Measurements from ENCODE around the gene TNS3. TPM values are rescaled to one million over a fixed set of nuclear protein-coding genes. Genes with fewer than 3 reads are reported as not detected.

Gene TNS3
- total and polyA plus RNA-seq, 2 donors (not counting 3 experiments of a cell fraction or from before 2014, with no cell fraction given) = 10.4 to 45.1 TPM

DNA sequence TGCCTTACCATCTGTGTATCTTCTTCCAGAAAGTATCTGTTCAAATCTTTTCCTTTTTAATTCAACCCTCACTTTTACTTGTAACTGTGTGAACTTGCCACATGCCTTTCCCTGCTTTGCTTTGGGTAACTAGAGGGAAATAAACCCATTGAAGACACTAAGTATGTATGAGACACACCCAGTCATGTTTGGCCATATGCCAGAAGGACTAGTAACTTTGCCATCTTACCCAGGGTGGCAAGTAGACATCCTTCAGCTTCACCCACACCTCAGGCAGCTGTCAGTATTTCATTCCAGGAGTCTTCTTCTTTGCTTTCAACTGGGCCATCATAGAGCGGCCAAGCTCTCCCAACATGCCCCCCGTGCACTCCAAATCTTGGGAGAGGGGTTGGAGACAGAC, 323.1 kb downstream of the TNS3 start:
- CTCF ChIA-PET = interaction anchor here (1.3 to 1.9 kb wide), 3 partner anchors 11 to 1336 kb away, joined by 3 to 5 read pairs (median 5); no protein-coding TSS in a partner anchor
- no TSS peak for BruUV-seq (replicated peaks)
- POLR2A ChIA-PET = no interaction called here
- intact Hi-C loops (cut with micrococcal nuclease) (loop anchor here (10.0 kb wide), 1 partner anchor 904 kb away; no protein-coding TSS in a partner anchor), dilution Hi-C loops (cut with MboI; ENCODE audit: extremely low pct_ligation_motif_present, low sequenced_read_pairs) (no loop called here)
- peaks cover 7% of the 10 kb centered on the region for H3K4me1 ChIP-seq (ENCODE audit: control insufficient read depth, extremely low read depth, insufficient read depth, low read length)
- no peak overlapping the region for H3K4me2 ChIP-seq (ENCODE audit: insufficient read depth, low read length)
- H3K27me3 ChIP-seq (ENCODE audit: control insufficient read depth in 2 of 2, insufficient read depth in 2 of 2, low read length in 2 of 2) = peaks cover 0 to 6% of the 10 kb centered on the region in 2 experiments
- FAIRE-seq = no peak
- no peak for DNase-seq (ENCODE audit: low read depth, low spot score)
- TF ChIP-seq MAX (IDR thresholded peaks at IDR 0.05; ENCODE audit: insufficient read depth, insufficient read length) (no peak), JUN (IDR thresholded peaks at IDR 0.05; ENCODE audit: borderline replicate concordance, insufficient read depth, insufficient read length, low read depth) (no peak), MYC (IDR thresholded peaks at IDR 0.05; ENCODE audit: low read depth, low read length) (no peak), EZH2 (IDR thresholded peaks at IDR 0.05; ENCODE audit: borderline replicate concordance, low read depth, low read length, severe bottlenecking) (no peak), GATA2 (IDR thresholded peaks at IDR 0.05; ENCODE audit: insufficient read depth, insufficient read length, low read depth, low read length) (no peak), POLR2AphosphoS5 (IDR thresholded peaks at IDR 0.05; ENCODE audit: insufficient read depth, low read depth, low read length) (no peak), POLR2A (IDR thresholded peaks at IDR 0.05; ENCODE audit: low read depth, low read length) (no peak)
- H3K36me3 ChIP-seq (ENCODE audit: control insufficient read depth in 2 of 2, extremely low read depth in 1 of 2, insufficient read depth in 2 of 2, low read length in 2 of 2) = no peaks in the 10 kb centered on the region
- no peak overlapping the region for H3K9ac ChIP-seq (replicated peaks; ENCODE audit: extremely low read depth, insufficient read depth, low read length)
- no peak overlapping the region for H2AFZ ChIP-seq (ENCODE audit: low read depth, low read length)
- H3K9me1 ChIP-seq (replicated peaks; ENCODE audit: control insufficient read depth, extremely low read depth, insufficient read depth, low read length) = no peaks in the 10 kb centered on the region
- no peaks in the 10 kb centered on the region for H3K79me2 ChIP-seq (ENCODE audit: control insufficient read depth, insufficient read depth, low read length)
- H3K9me3 ChIP-seq (replicated peaks; ENCODE audit: control insufficient read depth, insufficient read depth, low read length) = no peaks in the 10 kb centered on the region
- no peak overlapping the region for H3K27ac ChIP-seq (ENCODE audit: insufficient read depth, low read depth, low read length)
- no peak overlapping the region for H3K4me3 ChIP-seq (replicated peaks in 1 of 3; ENCODE audit: insufficient read depth in 1 of 3, low read depth in 1 of 3, low read length in 3 of 3)
- no peaks in the 10 kb centered on the region for H4K20me1 ChIP-seq (replicated peaks; ENCODE audit: control insufficient read depth, extremely low read depth, insufficient read depth, low read length)

- CTCF ChIA-PET = interaction anchor here (1.1 to 3.2 kb wide), 3 partner anchors 10 to 1333 kb away, joined by 3 to 18 read pairs (median 5); no protein-coding TSS in a partner anchor
- dilution Hi-C loops (cut with MboI; ENCODE audit: extremely low pct_ligation_motif_present, low sequenced_read_pairs) = no loop called here
- TF ChIP-seq EZH2 (IDR thresholded peaks at IDR 0.05; ENCODE audit: borderline replicate concordance, low read depth, low read length, severe bottlenecking) = no peak
- TF ChIP-seq MYC (IDR thresholded peaks at IDR 0.05; ENCODE audit: low read depth, low read length) = no peak
- TF ChIP-seq POLR2A (IDR thresholded peaks at IDR 0.05; ENCODE audit: low read depth, low read length) = no peak
- TF ChIP-seq FOS (IDR thresholded peaks at IDR 0.05; ENCODE audit: borderline replicate concordance, insufficient read depth, low read length) = no peak
- no peak for TF ChIP-seq GATA2 (IDR thresholded peaks at IDR 0.05; ENCODE audit: insufficient read depth, insufficient read length, low read depth, low read length)
- TF ChIP-seq JUN (IDR thresholded peaks at IDR 0.05; ENCODE audit: borderline replicate concordance, insufficient read depth, insufficient read length, low read depth) = no peak
- TF ChIP-seq POLR2AphosphoS5 (IDR thresholded peaks at IDR 0.05; ENCODE audit: insufficient read depth, low read depth, low read length) = no peak
- no peak for TF ChIP-seq MAX (IDR thresholded peaks at IDR 0.05; ENCODE audit: insufficient read depth, insufficient read length)
- TF ChIP-seq, protein P1, sequence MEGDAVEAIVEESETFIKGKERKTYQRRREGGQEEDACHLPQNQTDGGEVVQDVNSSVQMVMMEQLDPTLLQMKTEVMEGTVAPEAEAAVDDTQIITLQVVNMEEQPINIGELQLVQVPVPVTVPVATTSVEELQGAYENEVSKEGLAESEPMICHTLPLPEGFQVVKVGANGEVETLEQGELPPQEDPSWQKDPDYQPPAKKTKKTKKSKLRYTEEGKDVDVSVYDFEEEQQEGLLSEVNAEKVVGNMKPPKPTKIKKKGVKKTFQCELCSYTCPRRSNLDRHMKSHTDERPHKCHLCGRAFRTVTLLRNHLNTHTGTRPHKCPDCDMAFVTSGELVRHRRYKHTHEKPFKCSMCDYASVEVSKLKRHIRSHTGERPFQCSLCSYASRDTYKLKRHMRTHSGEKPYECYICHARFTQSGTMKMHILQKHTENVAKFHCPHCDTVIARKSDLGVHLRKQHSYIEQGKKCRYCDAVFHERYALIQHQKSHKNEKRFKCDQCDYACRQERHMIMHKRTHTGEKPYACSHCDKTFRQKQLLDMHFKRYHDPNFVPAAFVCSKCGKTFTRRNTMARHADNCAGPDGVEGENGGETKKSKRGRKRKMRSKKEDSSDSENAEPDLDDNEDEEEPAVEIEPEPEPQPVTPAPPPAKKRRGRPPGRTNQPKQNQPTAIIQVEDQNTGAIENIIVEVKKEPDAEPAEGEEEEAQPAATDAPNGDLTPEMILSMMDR (IDR thresholded peaks at IDR 0.05; ENCODE audit: extremely low read depth in 1 of 2, insufficient read depth in 1 of 2, low read depth in 1 of 2, low read length in 2 of 2) = no peak
Measured at GRCh38 chr7:47256016-47256415, 325.9 kb downstream of the TNS3 start.

More at GRCh38 chr7:47256016-47256415, 325.9 kb downstream of the TNS3 start:
- POLR2A ChIA-PET = no interaction called here
- FAIRE-seq (no peak), DNase-seq (ENCODE audit: low read depth, low spot score) (no peak)
- Histone ChIP-seq H3K4me3 (replicated peaks in 1 of 3; ENCODE audit: insufficient read depth in 1 of 3, low read depth in 1 of 3, low read length in 3 of 3) (no peak overlapping the region), H3K9ac (replicated peaks; ENCODE audit: extremely low read depth, insufficient read depth, low read length) (no peak overlapping the region), H3K27me3 (ENCODE audit: control insufficient read depth in 2 of 2, insufficient read depth in 2 of 2, low read length in 2 of 2) (peaks cover 0 to 6% of the 10 kb centered on the region in 2 experiments), H3K9me1 (replicated peaks; ENCODE audit: control insufficient read depth, extremely low read depth, insufficient read depth, low read length) (no peaks in the 10 kb centered on the region), H3K79me2 (ENCODE audit: control insufficient read depth, insufficient read depth, low read length) (no peaks in the 10 kb centered on the region), H3K27ac (ENCODE audit: insufficient read depth, low read depth, low read length) (no peak overlapping the region), H2AFZ (ENCODE audit: low read depth, low read length) (no peak overlapping the region), H3K4me2 (ENCODE audit: insufficient read depth, low read length) (no peak overlapping the region), H3K9me3 (replicated peaks; ENCODE audit: control insufficient read depth, insufficient read depth, low read length) (no peaks in the 10 kb centered on the region), H3K36me3 (ENCODE audit: control insufficient read depth in 2 of 2, extremely low read depth in 1 of 2, insufficient read depth in 2 of 2, low read length in 2 of 2) (no peaks in the 10 kb centered on the region), H4K20me1 (replicated peaks; ENCODE audit: control insufficient read depth, extremely low read depth, insufficient read depth, low read length) (no peaks in the 10 kb centered on the region), H3K4me1 (ENCODE audit: control insufficient read depth, extremely low read depth, insufficient read depth, low read length) (peaks cover 15% of the 10 kb centered on the region)
- intact Hi-C loops (cut with micrococcal nuclease) = loop anchor here (10.0 kb wide), 1 partner anchor 901 kb away; no protein-coding TSS in a partner anchor
- BruUV-seq (replicated peaks) = no TSS peak

All from endothelial cell of umbilical vein (primary cell).